HL-60 (cell line): ENCODE data around the gene SH3PXD2A.

Source experiments
- POLR2AphosphoS5 ChIP-seq: IDR thresholded peaks from 2 replicates; pipeline ENCODE4 v1.6.1; 2012; ENCODE audit warnings: low read depth
- REST ChIP-seq: IDR thresholded peaks from 2 replicates; pipeline ENCODE4 v1.6.1; 2012; ENCODE audit warnings: low read depth; ENCODE audit not compliant: insufficient replicate concordance
- TF ChIP-seq, protein P1 (sequence below): IDR thresholded peaks from one replicate; pipeline ENCODE4 v1.5.1; 2011; ENCODE audit warnings: low read length, control low read depth, inconsistent platforms; ENCODE audit not compliant: insufficient read depth

DNA sequence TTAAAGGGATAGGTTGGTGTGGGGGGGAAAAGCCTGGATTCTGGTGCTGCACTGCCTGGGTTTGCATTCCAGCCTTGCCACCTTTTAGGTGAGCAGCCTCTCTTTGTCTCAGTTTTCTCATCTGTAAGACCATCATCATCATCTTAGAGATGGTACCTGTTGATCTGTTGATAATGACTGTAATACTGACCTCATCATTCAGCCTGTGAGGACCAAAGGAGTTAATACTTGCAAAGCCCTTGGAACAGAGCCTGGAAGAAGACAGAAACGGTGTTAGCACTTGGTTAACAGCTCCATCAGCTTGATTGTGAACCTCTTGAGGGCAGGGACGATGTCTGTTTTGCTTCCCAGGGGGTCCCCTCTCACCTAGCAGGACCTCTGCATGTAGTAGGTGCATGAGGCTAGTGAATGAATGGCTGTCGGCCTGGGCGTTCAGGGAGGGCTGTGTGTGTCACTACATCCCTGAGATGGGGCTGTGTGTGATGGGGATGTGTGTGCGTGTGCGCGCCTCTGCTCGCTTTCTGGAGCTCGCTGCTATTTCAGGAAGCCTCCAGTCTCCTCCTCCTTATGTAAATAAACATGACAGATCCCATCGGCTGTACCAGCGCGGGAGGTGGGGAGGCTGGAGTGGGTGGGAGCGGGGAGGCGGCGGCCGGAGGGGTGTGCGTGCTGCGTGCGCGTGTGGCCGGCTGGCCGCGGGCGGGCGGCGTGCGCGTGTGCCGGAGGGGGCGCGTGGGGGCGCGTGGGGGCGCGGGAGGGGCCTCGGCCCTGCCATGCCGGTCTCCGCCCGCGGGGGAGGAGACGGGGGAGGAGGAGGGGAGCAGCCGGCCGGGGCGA is 300.7 kb downstream of the SH3PXD2A start:
- TF ChIP-seq, protein P1, sequence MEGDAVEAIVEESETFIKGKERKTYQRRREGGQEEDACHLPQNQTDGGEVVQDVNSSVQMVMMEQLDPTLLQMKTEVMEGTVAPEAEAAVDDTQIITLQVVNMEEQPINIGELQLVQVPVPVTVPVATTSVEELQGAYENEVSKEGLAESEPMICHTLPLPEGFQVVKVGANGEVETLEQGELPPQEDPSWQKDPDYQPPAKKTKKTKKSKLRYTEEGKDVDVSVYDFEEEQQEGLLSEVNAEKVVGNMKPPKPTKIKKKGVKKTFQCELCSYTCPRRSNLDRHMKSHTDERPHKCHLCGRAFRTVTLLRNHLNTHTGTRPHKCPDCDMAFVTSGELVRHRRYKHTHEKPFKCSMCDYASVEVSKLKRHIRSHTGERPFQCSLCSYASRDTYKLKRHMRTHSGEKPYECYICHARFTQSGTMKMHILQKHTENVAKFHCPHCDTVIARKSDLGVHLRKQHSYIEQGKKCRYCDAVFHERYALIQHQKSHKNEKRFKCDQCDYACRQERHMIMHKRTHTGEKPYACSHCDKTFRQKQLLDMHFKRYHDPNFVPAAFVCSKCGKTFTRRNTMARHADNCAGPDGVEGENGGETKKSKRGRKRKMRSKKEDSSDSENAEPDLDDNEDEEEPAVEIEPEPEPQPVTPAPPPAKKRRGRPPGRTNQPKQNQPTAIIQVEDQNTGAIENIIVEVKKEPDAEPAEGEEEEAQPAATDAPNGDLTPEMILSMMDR: no peak
- TF ChIP-seq REST (no peak), POLR2AphosphoS5 (no peak)
